UCSD-AML1 (cell line): ENCODE results near the gene WBP1.
"Not testable (repeated sequence)": the region's sequence is repeated elsewhere in the genome, so short reads cannot be mapped to it uniquely, and the experiment has no call there.

Experiments used
- DNase-seq: peaks from one replicate; lab custom pipeline; 2025; ENCODE audit not compliant: unreplicated experiment; lab: John Stamatoyannopoulos, UW

Gene WBP1

DNA sequence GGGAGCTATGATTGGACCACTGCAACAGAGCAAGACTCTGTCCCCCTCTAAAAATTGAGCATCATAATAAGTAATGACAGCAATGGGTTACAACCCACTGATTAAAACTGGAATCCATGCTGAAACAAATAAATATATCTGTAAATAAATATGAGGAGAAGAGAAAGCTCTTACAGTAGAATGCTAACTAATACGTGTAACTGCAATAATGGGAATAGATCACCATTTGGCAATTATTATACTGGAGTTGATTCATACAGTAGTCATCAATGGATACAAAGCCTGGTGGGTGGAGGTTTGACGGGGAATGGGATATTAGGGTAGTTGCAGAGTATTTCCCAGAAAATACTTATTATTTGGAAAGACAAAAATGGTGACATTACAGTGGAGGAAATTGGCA is 9.5 kb upstream of the WBP1 start:
- no peak for DNase-seq

DNA sequence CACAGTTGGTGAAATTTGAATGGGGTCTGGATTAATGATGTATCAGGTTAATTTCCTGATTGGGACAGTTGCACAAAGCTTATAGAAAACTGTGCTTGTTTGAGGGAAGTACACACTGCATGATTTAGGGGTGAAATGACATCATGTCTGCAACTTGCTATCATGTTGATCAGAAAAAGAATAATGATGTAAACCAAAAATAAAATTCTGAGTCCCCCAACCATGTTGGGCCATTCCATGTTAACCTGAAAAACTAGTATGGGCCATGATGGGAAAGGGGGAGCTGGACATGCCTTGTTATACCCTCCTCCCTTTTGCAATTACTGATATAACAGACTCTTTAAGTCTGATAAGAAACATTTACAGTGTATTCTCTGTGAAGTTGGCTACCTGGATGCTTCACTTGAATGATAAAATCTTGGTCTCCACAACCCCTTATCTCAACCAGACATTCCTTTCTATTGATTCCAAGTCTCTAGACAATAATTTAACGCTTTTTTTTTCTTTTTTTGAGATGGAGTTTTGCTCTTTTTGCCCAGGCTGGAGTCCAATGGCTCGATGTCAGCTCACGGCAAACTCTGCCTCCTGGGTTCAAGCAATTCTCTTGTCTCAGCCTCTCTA is 7.6 kb upstream of the WBP1 start:
- DNase-seq: no peak

GRCh38 chr2:74454654-74455511 is 3.4 kb upstream of the WBP1 start, which contains the start of gene INO80B:
INO80B (plus strand) TSS chr2:74455087; CDS start chr2:74455117, 30 bp downstream.
- peak; percentile 96 for DNase-seq

DNA sequence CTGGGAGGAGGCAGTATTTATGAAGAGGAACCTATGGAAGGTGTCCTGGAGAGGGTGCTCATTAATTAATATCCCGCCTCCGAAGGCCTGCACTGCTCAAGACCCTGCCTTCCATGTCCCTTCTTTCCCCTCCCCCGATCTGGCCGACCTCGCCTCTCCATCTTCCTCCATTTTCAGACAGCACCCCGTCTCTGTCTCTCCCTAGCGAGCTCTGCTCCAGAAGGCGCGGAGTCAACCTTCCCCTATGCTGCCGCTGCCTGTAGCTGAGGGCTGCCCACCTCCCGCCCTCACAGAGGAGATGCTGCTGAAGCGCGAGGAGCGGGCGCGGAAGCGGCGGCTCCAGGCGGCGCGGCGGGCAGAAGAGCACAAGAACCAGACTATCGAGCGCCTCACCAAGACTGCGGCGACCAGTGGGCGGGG is 1.1 kb upstream of the WBP1 start:
- no peak for DNase-seq

GRCh38 chr2:74457549-74458131 is 598 bp upstream of the WBP1 start:
- peak; percentile 73 for DNase-seq

- no peak for DNase-seq
These were observed 713 bp downstream of the WBP1 start for GRCh38 chr2:74458938-74459363.

GRCh38 chr2:74459503-74460118 is 1.4 kb downstream of the WBP1 start:
- not testable (repeated sequence) for DNase-seq

DNA sequence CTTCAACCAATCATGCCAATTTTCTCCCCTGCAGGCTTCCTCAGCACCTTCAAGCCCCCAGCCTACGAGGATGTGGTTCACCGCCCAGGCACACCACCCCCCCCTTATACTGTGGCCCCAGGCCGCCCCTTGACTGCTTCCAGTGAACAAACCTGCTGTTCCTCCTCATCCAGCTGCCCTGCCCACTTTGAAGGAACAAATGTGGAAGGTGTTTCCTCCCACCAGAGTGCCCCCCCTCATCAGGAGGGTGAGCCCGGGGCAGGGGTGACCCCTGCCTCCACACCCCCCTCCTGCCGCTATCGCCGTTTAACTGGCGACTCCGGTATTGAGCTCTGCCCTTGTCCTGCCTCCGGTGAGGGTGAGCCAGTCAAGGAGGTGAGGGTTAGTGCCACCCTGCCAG is 1.9 kb downstream of the WBP1 start:
- not testable (repeated sequence) for DNase-seq

- no peak for DNase-seq
These were observed 3.2 kb downstream of the WBP1 start for GRCh38 chr2:74461187-74462053.

DNA sequence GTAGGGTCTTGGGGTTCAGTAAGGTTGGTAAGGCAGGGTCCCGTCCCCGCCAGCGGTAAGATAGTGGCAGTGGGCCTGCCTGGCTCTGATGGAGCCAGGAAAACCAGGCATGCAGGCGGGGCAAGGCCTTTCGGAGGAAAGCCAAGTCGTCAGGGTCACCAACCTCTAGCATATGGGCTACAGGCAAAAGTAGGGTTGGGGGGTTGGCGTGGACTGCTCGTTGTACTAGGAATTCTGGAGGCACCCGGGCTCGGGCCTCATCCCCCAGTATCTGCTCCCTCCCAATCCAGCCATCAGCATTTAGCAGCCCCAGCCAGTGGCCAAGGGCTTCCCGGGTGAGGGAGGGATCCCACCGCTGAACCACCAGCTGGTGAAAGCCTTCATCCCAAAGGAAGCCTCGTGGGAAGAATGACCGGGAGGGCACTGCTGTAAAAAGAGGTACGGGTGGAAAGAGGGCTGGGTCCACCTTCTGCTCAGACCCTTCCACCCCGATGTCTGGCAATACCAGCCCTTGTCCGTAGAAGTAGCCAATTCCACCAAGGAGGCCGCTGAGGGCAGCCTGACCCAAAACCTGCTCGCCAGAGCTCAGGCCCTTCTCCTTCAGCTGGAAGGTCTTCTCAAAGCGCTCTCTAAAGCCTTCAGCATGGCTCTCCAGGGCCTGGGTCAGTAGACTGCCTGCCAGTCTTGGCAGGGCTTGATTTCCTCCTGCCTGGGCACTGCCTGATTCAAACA is 4.0 kb downstream of the WBP1 start:
- no peak for DNase-seq

- DNase-seq: no peak
These were observed 4.5 kb downstream of the WBP1 start for GRCh38 chr2:74462786-74463105.

DNA sequence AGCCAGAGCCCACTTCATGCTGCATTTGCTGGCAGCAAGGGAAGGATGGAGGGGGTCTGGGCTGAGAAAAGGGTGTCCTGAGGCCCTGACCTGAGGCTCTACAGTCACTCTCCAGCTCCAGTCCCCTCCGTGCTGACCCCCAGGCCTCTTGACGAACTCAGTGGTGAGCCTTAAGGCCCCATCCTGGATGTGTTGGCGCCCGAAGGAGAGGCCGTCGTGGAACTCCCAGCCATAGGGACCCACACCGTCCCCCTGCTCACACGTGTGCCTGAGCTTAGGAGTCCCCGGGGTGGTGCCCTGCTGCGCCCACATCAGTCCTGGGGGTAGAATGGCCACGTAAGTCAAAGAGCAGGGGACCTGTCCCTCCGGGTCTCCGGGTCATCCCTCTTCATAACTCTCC is 6.2 kb downstream of the WBP1 start:
- DNase-seq: no peak

- DNase-seq: not testable (repeated sequence)
These were observed 12.5 kb downstream of the WBP1 start for GRCh38 chr2:74470742-74471141.

GRCh38 chr2:74471332-74472065 is 13.3 kb downstream of the WBP1 start:
- DNase-seq: no peak

GRCh38 chr2:74472086-74472944 is 14.1 kb downstream of the WBP1 start, which contains the start of gene MRPL53:
MRPL53 (minus strand) TSS chr2:74472680; CDS start chr2:74472660, 20 bp downstream.
- peak; percentile 95 for DNase-seq

GRCh38 chr2:74472945-74473258 is 14.7 kb downstream of the WBP1 start:
- no peak for DNase-seq

GRCh38 chr2:74474481-74474880 is 16.2 kb downstream of the WBP1 start:
- DNase-seq: no peak

DNA sequence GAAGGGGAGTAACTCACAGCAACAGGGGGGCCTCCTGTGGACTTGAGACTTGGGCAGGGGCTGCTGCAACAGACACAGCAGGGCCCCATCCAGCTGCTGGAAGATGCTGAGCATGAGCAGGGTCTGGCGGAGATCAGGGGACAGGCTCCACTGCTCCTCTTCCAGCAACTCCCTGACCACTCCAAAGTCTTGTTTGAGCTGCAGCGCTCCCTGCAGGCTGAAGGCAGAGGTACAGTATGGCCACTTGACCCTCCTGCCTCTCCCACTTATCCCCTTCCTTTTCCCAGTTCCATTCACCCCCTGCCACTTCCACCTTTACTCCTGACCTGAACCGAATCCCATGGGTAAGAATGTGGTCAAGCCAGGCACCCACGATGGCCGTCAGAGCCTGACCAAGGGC is 16.7 kb downstream of the WBP1 start:
- DNase-seq: no peak

- no peak for DNase-seq
These were observed 23.2 kb downstream of the WBP1 start for GRCh38 chr2:74481431-74481830.
